Endothelial cell of umbilical vein (primary cell): Measurements from ENCODE around the gene PLD1.

Experiments
- CTCF ChIP-seq, 2 donors: IDR thresholded peaks; 1 replicate in 1 of 2; 2 replicates in 1 of 2; pipeline ENCODE4 v1.5.1; 2011; ENCODE audit warnings: low read length in 2 of 2, mild to moderate bottlenecking in 2 of 2, moderate library complexity in 2 of 2, control low read depth in 1 of 2, inconsistent platforms in 1 of 2, low read depth in 1 of 2; ENCODE audit not compliant: insufficient read depth in 1 of 2; ENCODE audit errors: extremely low read depth in 1 of 2
- EZH2 ChIP-seq: IDR thresholded peaks from 2 replicates; pipeline ENCODE4 v1.6.1; 2012; ENCODE audit warnings: borderline replicate concordance, low read depth, mild to moderate bottlenecking, moderate library complexity, low read length, inconsistent platforms; ENCODE audit not compliant: severe bottlenecking
- MAX ChIP-seq: IDR thresholded peaks from 2 replicates; pipeline ENCODE4 v1.6.1; 2011; ENCODE audit not compliant: insufficient read depth, insufficient read length
- POLR2A ChIP-seq: IDR thresholded peaks from 2 replicates; pipeline ENCODE4 v1.6.1; 2012; ENCODE audit warnings: low read depth, mild to moderate bottlenecking, control low read depth, low read length

GRCh38 chr3:171729452-171730334, 80.6 kb downstream of the PLD1 start:
- no peak for TF ChIP-seq CTCF (IDR thresholded peaks at IDR 0.05; ENCODE audit: extremely low read depth in 1 of 2, insufficient read depth in 1 of 2, low read depth in 1 of 2, low read length in 2 of 2)
- no peak for TF ChIP-seq POLR2A
- TF ChIP-seq MAX: no peak
- no peak for TF ChIP-seq EZH2
